ENCODE measurements around the gene PFKFB3. TPM values are rescaled to one million over a fixed set of nuclear protein-coding genes. Genes with fewer than 3 reads are reported as not detected.

The PFKFB3 gene
- total and polyA plus RNA-seq, 2 of the 4 experiments (the other 2 are of a cell fraction), result 34.1 to 45.5 TPM

DNA sequence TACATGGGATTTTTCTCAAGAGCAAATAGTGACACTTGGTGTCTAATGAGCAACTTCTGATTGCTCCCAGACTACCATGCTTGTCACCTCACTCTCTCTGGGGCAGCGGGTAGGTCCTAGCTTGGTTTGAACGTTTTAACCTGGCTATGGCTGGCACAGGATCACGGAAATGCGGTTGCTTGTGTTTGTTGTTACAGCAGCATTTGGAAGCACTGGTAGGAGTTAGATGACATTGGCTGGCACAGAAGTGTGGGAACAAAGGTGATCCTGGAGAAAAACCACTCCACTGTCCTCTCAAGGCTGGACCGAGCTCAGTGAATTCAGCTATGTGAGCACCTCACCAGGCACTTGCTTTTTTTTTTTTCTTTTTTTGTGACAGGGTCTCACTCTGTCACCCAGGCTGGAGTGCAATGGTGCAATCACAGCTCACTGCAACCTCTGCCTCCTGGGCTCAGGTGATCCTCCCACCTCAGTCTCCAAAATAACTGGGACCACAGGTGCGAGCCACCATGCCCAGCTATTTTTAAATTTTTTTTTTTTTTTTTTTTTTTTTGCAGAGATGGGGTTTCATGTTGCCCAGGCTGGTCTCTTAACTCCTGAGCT lies 3.5 kb upstream of the PFKFB3 start:
- H3K9me1 ChIP-seq (ENCODE audit: insufficient read depth, low read length), result peaks cover 16% of the 10 kb centered on the region
- no peak for TF ChIP-seq NFE2L2 (IDR thresholded peaks at IDR 0.05; ENCODE audit: low read depth, low read length)
- TF ChIP-seq, protein P1, sequence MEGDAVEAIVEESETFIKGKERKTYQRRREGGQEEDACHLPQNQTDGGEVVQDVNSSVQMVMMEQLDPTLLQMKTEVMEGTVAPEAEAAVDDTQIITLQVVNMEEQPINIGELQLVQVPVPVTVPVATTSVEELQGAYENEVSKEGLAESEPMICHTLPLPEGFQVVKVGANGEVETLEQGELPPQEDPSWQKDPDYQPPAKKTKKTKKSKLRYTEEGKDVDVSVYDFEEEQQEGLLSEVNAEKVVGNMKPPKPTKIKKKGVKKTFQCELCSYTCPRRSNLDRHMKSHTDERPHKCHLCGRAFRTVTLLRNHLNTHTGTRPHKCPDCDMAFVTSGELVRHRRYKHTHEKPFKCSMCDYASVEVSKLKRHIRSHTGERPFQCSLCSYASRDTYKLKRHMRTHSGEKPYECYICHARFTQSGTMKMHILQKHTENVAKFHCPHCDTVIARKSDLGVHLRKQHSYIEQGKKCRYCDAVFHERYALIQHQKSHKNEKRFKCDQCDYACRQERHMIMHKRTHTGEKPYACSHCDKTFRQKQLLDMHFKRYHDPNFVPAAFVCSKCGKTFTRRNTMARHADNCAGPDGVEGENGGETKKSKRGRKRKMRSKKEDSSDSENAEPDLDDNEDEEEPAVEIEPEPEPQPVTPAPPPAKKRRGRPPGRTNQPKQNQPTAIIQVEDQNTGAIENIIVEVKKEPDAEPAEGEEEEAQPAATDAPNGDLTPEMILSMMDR (conservative IDR thresholded peaks at IDR 0.05; ENCODE audit: low read depth, low read length), result no peak
- TF ChIP-seq USF2 (IDR thresholded peaks at IDR 0.05; ENCODE audit: low read depth, low read length), result no peak
- TF ChIP-seq BHLHE40 (IDR thresholded peaks at IDR 0.05; ENCODE audit: low read depth, low read length), result no peak
- TF ChIP-seq, protein P2, sequence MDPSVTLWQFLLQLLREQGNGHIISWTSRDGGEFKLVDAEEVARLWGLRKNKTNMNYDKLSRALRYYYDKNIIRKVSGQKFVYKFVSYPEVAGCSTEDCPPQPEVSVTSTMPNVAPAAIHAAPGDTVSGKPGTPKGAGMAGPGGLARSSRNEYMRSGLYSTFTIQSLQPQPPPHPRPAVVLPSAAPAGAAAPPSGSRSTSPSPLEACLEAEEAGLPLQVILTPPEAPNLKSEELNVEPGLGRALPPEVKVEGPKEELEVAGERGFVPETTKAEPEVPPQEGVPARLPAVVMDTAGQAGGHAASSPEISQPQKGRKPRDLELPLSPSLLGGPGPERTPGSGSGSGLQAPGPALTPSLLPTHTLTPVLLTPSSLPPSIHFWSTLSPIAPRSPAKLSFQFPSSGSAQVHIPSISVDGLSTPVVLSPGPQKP (IDR thresholded peaks at IDR 0.05; ENCODE audit: borderline replicate concordance, low read depth, low read length), result no peak
- no peak for TF ChIP-seq FOS (IDR thresholded peaks at IDR 0.05; ENCODE audit: low read depth, low read length)
- TF ChIP-seq MAFK (IDR thresholded peaks at IDR 0.05; ENCODE audit: low read depth, low read length), result no peak
- TF ChIP-seq MXI1 (IDR thresholded peaks at IDR 0.05; ENCODE audit: borderline replicate concordance, low read depth, low read length), result no peak
- TF ChIP-seq SMC3 (IDR thresholded peaks at IDR 0.05; ENCODE audit: low read depth, low read length), result no peak
- TF ChIP-seq CHD1 (IDR thresholded peaks at IDR 0.05; ENCODE audit: low read depth, low read length), result no peak
- TF ChIP-seq MAZ (IDR thresholded peaks at IDR 0.05; ENCODE audit: borderline replicate concordance, low read depth, low read length), result no peak
- TF ChIP-seq RAD21 (IDR thresholded peaks at IDR 0.05; ENCODE audit: low read length), result no peak
- TF ChIP-seq RFX5 (IDR thresholded peaks at IDR 0.05; ENCODE audit: low read depth, low read length), result no peak
- no peak for TF ChIP-seq CEBPB (IDR thresholded peaks at IDR 0.05; ENCODE audit: low read depth, low read length)
- no peak for TF ChIP-seq RCOR1 (IDR thresholded peaks at IDR 0.05; ENCODE audit: insufficient replicate concordance, low read length)

More for the DNA sequence above, 3.5 kb upstream of the PFKFB3 start:
- H3K27me3 ChIP-seq (ENCODE audit: control insufficient read depth, insufficient read depth, low read length), result no peaks in the 10 kb centered on the region
- no peak overlapping the region for H4K5ac ChIP-seq (ENCODE audit: low read depth, low read length)
- no peak overlapping the region for H4K91ac ChIP-seq (ENCODE audit: insufficient read depth, low read depth, low read length)
- no peak overlapping the region for H3K4me2 ChIP-seq (ENCODE audit: low read depth, low read length)
- dilution Hi-C loops (cut with HindIII; ENCODE audit: low sequenced_read_pairs, unreplicated experiment), result no loop called here
- H3K4me1 ChIP-seq (ENCODE audit: control insufficient read depth, insufficient read depth, low read length), result peaks cover 25% of the 10 kb centered on the region
- H2AFZ ChIP-seq (replicated peaks; ENCODE audit: low read length, poor library complexity), result no peak overlapping the region
- H4K20me1 ChIP-seq (ENCODE audit: insufficient read depth, low read length), result peaks cover 60% of the 10 kb centered on the region
- no peak overlapping the region for H3K9ac ChIP-seq (ENCODE audit: low read depth, low read length)
- H3K9me3 ChIP-seq (ENCODE audit: control insufficient read depth, insufficient read depth, low read length), result no peaks in the 10 kb centered on the region
- no peak overlapping the region for H3K14ac ChIP-seq (replicated peaks; ENCODE audit: low read depth, low read length)
- H3K36me3 ChIP-seq (ENCODE audit: control insufficient read depth, insufficient read depth, low read length), result no peaks in the 10 kb centered on the region
- POLR2A ChIA-PET (ENCODE audit: unreplicated experiment), result interaction anchor here (0.6 kb wide), 1 partner anchor 44 kb away, joined by 5 read pairs; no protein-coding TSS in a partner anchor
- in situ Hi-C loops (cut with MboI; ENCODE audit: low sequenced_read_pairs), result loop anchor here (5.0 kb wide), 1 partner anchor 87 kb away; no protein-coding TSS in a partner anchor
- H3K4ac ChIP-seq (ENCODE audit: low read depth, low read length), result no peak overlapping the region
- no peak overlapping the region for H2AK9ac ChIP-seq (replicated peaks; ENCODE audit: low read depth, low read length, poor library complexity)
- H3K4me3 ChIP-seq (ENCODE audit: insufficient read depth, low read depth, low read length), result no peak overlapping the region
- no peak overlapping the region for H3K56ac ChIP-seq (ENCODE audit: extremely low read depth, insufficient read depth, low read length)
- peaks cover 21 to 73% of the 10 kb centered on the region in 2 experiments for H3K79me1 ChIP-seq (ENCODE audit: low read depth in 1 of 2, low read length in 2 of 2)
- H3K23ac ChIP-seq (ENCODE audit: low read depth, low read length), result 0 out of 2 replicates have a peak overlapping the region, but pooled peaks have one; percentile 11
- WGBS, 2 experiments (ENCODE audit: extremely low coverage in 2 of 2, insufficient read length in 1 of 2), result 40% methylated on average over 1 of the region's 6 CpGs; no CpG with 5 or more reads in 1 of the 2 experiments
- no peak overlapping the region for H3K18ac ChIP-seq (ENCODE audit: low read depth, low read length)
- DNase-seq, result no peak
- no peak overlapping the region for H2BK5ac ChIP-seq (ENCODE audit: low read depth, low read length, poor library complexity, severe bottlenecking)
- H2BK120ac ChIP-seq (ENCODE audit: low read depth, low read length), result no peak overlapping the region
- no peak overlapping the region for H4K8ac ChIP-seq (ENCODE audit: low read depth in 2 of 2, low read length in 2 of 2)
- H2BK15ac ChIP-seq (ENCODE audit: low read depth, low read length), result no peak overlapping the region
- H2AK5ac ChIP-seq (ENCODE audit: low read depth, low read length), result 0 out of 2 replicates have a peak overlapping the region, but pooled peaks have one; percentile 0
- H3K27ac ChIP-seq (ENCODE audit: insufficient read depth, low read length), result no peak overlapping the region
- intact Hi-C loops (cut with micrococcal nuclease), result no loop called here
- H2BK20ac ChIP-seq (ENCODE audit: low read depth, low read length), result no peak overlapping the region
- no TSS peak for BruUV-seq (replicated peaks)
- no peak for ATAC-seq (ENCODE audit: low read depth)
- CTCF ChIA-PET, result interaction anchor here (1.3 kb wide), 1 partner anchor 203 kb away, joined by 5 read pairs; no protein-coding TSS in a partner anchor
